GM12874 (cell line): ENCODE results near the gene C5orf63.

ENCODE experiments used
- CTCF ChIP-seq: IDR thresholded peaks from 2 replicates; pipeline ENCODE4 v1.5.1; 2011; ENCODE audit warnings: low read depth, mild to moderate bottlenecking, control low read depth, low read length, moderate library complexity; ENCODE audit not compliant: insufficient read depth

Gene C5orf63

DNA sequence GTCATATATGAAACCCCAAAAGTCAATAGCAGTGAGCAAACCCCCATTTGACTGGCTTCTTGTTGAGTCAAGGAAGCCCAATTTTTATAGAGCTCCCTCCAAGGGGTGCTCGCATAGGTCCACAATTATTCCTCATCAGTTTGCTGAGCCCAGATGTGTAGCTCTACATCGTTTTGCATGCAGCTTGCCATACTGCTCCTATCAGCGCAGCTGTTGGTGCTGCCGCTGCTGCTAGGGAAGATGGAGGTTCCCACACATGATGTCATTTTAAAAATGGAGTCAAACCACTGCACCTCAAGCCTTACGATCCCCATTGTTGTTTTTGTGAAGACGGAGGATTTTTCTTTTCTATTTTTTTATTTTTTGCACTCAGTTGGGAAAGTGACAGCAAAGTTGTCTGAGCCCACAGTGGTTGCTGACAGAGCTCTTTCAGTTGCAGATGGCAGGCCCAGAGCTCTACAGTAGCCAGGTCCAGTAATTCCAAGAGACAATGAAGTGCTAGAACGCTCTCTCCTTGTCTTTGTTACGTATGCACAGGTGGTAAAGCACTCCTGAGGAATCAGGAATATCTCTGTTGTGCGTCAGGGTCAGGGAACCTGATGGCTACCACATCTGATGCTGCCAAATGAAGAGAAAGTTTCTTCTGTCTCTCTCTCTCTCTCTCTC lies 23.2 kb upstream of the C5orf63 start:
- no peak for TF ChIP-seq CTCF

- TF ChIP-seq CTCF, result no peak
Measured at GRCh38 chr5:127094161-127094814, 21.0 kb upstream of the C5orf63 start.

GRCh38 chr5:127092690-127093089 lies 19.4 kb upstream of the C5orf63 start:
- no peak for TF ChIP-seq CTCF

- no peak for TF ChIP-seq CTCF
Measured at GRCh38 chr5:127089191-127089590, 15.9 kb upstream of the C5orf63 start.

DNA sequence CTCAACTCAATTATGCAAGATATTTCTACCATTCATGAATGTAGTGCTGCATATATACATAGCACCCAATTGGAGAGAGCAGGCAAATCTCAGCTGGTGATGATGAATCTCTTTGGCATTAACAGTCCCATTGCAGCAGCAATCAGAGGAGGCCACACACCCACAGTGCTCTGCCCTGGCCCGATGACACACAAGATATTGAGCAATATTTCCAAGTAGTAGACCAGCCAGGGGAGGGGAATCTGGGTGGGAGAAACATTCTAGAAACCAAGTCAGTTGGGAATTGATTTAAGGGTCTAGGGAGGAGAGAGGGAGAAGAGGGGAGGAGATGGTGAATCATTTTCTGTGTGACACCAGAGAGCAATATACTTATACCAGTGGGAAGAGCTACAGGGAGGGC lies 14.9 kb upstream of the C5orf63 start:
- TF ChIP-seq CTCF, result no peak

DNA sequence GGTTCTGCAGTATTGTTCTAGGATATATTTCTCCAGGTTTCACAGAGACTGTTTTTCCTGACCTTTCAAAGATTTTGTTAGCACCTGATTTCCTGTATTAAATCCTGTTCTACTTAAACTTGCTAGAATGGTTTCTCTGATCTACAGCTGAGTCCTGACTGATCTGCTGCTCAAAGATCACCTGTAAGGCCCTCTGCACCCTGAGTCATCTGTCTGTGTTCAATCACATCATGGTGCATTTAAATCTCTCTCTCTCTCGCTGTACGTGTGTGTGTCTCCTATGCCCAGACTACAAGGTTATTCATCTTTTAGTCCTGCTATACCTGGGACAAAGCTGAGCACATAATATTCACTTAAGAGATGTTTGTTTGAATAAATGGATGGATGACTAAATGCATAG lies 13.3 kb upstream of the C5orf63 start:
- no peak for TF ChIP-seq CTCF

DNA sequence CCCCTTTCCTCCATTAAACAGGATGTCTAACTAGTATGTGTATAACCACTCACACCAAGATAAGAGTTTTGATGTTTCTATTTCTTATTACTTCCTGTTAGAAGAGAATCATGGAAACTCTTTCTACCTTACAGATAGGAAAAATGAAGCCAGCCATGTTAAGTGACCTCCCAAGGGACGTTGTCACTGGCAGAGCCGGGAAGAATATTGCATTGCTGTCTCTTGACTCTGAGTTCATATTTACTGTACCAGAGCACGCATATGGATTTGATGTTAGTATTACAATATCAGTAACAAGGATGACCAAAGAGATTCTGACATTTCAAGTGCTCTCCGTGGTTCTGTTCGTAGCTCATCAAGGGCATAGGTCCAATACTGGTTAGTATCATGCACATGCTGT lies 12.5 kb upstream of the C5orf63 start:
- no peak for TF ChIP-seq CTCF

GRCh38 chr5:127085371-127085770 lies 12.1 kb upstream of the C5orf63 start:
- no peak for TF ChIP-seq CTCF
